ENCODE results near the gene SMARCA4.
"Not testable (repeated sequence)": the region's sequence is repeated elsewhere in the genome, so short reads cannot be mapped to it uniquely, and the experiment has no call there.

Gene SMARCA4

GRCh38 chr19:10981252-10981895, 20.5 kb downstream of the SMARCA4 start:
- DNase-seq, result no peak

- DNase-seq, result no peak
These were observed 22.2 kb downstream of the SMARCA4 start for GRCh38 chr19:10983026-10983425.

GRCh38 chr19:10984166-10984735, 23.4 kb downstream of the SMARCA4 start:
- DNase-seq, result no peak

GRCh38 chr19:10985502-10985901, 24.7 kb downstream of the SMARCA4 start:
- DNase-seq, result no peak

- DNase-seq, result no peak
These were observed 25.7 kb downstream of the SMARCA4 start for GRCh38 chr19:10986301-10987127.

GRCh38 chr19:10987571-10988297, 26.9 kb downstream of the SMARCA4 start:
- DNase-seq, result no peak

GRCh38 chr19:10988380-10988779, 27.6 kb downstream of the SMARCA4 start:
- no peak for DNase-seq

- no peak for DNase-seq
These were observed 28.1 kb downstream of the SMARCA4 start for GRCh38 chr19:10988921-10989320.

- no peak for DNase-seq
These were observed 30.2 kb downstream of the SMARCA4 start for GRCh38 chr19:10991076-10991475.

GRCh38 chr19:10991521-10992081, 30.8 kb downstream of the SMARCA4 start:
- no peak for DNase-seq

- DNase-seq, result not testable (repeated sequence)
These were observed 31.3 kb downstream of the SMARCA4 start for GRCh38 chr19:10992174-10992573.

GRCh38 chr19:10995926-10996600, 35.2 kb downstream of the SMARCA4 start:
- DNase-seq, result no peak

GRCh38 chr19:10998045-10998533, 37.3 kb downstream of the SMARCA4 start:
- no peak for DNase-seq

GRCh38 chr19:10998666-10999065, 37.8 kb downstream of the SMARCA4 start:
- DNase-seq, result no peak

- DNase-seq, result no peak
These were observed 44.7 kb downstream of the SMARCA4 start for GRCh38 chr19:11005521-11005920.

- DNase-seq, result no peak
These were observed 46.6 kb downstream of the SMARCA4 start for GRCh38 chr19:11007385-11007784.

GRCh38 chr19:11007962-11008532, 47.2 kb downstream of the SMARCA4 start:
- no peak for DNase-seq

- no peak for DNase-seq
These were observed 49.2 kb downstream of the SMARCA4 start for GRCh38 chr19:11010041-11010440.

GRCh38 chr19:11012507-11012906, 51.7 kb downstream of the SMARCA4 start:
- DNase-seq, result no peak

- no peak for DNase-seq
These were observed 52.9 kb downstream of the SMARCA4 start for GRCh38 chr19:11013771-11014170.

- no peak for DNase-seq
These were observed 53.6 kb downstream of the SMARCA4 start for GRCh38 chr19:11014403-11014911.

GRCh38 chr19:11016631-11017030, 55.8 kb downstream of the SMARCA4 start:
- DNase-seq, result no peak

Measured in central memory CD4-positive, alpha-beta T cell (primary cell).